ENCODE measurements around the gene ZBTB39.
"Not testable (repeated sequence)": the region's sequence is repeated elsewhere in the genome, so short reads cannot be mapped to it uniquely, and the experiment has no call there.

DNA sequence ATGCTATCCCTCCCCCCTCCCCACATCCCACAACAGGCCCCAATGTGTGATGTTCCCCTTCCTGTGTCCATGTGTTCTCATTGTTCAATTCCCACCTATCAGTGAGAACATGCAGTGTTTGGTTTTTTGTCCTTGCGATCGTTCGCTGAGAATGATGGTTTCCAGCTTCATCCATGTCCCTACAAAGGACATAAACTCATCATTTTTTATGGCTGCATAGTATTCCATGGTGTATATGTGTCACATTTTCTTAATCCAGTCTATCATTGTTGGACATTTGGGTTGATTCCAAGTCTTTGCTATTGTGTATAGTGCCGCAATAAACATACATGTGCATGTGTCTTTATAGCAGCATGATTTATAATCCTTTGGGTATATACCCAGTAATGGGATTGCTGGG lies 46.8 kb upstream of the ZBTB39 start:
- not testable (repeated sequence) for TF ChIP-seq GTF2F1 (IDR thresholded peaks at IDR 0.05; ENCODE audit: borderline replicate concordance, low read depth, low read length); KDM5A (IDR thresholded peaks at IDR 0.05; ENCODE audit: low read length); EP300 (IDR thresholded peaks at IDR 0.05; ENCODE audit: borderline replicate concordance in 1 of 2, low read depth in 2 of 2, low read length in 2 of 2); CREB1 (IDR thresholded peaks at IDR 0.05); MAFK (IDR thresholded peaks at IDR 0.05; ENCODE audit: low read depth, low read length); ATF2 (IDR thresholded peaks at IDR 0.05; ENCODE audit: low read length); POLR2AphosphoS5 (IDR thresholded peaks at IDR 0.05; ENCODE audit: low read depth, low read length); JUN (IDR thresholded peaks at IDR 0.05; ENCODE audit: low read depth, low read length)
- TF ChIP-seq, protein P1, sequence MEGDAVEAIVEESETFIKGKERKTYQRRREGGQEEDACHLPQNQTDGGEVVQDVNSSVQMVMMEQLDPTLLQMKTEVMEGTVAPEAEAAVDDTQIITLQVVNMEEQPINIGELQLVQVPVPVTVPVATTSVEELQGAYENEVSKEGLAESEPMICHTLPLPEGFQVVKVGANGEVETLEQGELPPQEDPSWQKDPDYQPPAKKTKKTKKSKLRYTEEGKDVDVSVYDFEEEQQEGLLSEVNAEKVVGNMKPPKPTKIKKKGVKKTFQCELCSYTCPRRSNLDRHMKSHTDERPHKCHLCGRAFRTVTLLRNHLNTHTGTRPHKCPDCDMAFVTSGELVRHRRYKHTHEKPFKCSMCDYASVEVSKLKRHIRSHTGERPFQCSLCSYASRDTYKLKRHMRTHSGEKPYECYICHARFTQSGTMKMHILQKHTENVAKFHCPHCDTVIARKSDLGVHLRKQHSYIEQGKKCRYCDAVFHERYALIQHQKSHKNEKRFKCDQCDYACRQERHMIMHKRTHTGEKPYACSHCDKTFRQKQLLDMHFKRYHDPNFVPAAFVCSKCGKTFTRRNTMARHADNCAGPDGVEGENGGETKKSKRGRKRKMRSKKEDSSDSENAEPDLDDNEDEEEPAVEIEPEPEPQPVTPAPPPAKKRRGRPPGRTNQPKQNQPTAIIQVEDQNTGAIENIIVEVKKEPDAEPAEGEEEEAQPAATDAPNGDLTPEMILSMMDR (IDR thresholded peaks at IDR 0.05; ENCODE audit: control extremely low read depth in 1 of 3, insufficient read depth in 1 of 3, low read depth in 1 of 3, low read length in 3 of 3), result not testable (repeated sequence)

All from H1 (cell line).